A549 (cell line): ENCODE results near the gene MORN1. TPM values are rescaled to one million over a fixed set of nuclear protein-coding genes. Genes with fewer than 3 reads are reported as not detected.

Source experiments
- ATAC-seq, 2 experiments: fragments of 200-7000 bp in 1 of 2; fragments of >200 bp in 1 of 2; cut with Nextera tagmentation in 1 of 2; cut with Tn5 transposase in 1 of 2; 3 replicates each; pipeline versions ENCODE4 v1.8.0 to v1.9.1; 2018 to 2020; ENCODE audit warnings: mild to moderate bottlenecking in 1 of 2, moderate library complexity in 1 of 2
- CTCF ChIA-PET: fragments of 300-600 bp; sonication (Branson Sonifier 250); formaldehyde crosslinking; extraction: SDS; loops from one replicate; lab custom pipeline; 2021; ENCODE audit warnings: antibody characterized with exemption, inconsistent platforms; lab: Yijun Ruan, JAX
- POLR2A ChIA-PET: fragments of 350-600 bp; formaldehyde crosslinking; extraction: SDS; loops from one replicate; lab custom pipeline; 2021; ENCODE audit warnings: antibody characterized with exemption, inconsistent platforms; lab: Yijun Ruan, JAX
- DNase-seq, 2 experiments: peaks; one replicate each; pipeline versions ENCODE4 v3.0.0 to v3.0.0-alpha.2; 2011 to 2016; ENCODE audit warnings: low read depth in 1 of 2, low spot score in 1 of 2
- FAIRE-seq: peaks from 2 replicates; lab custom pipeline; 2011; peaks lifted over from hg19 to GRCh38; lab: Jason Lieb, UNC
- H3K27ac ChIP-seq, 2 experiments: fragments of >200 bp; sonication (Bioruptor Twin); formaldehyde crosslinking; 3 replicates each; pipeline ENCODE4 v1.5.1; 2016 to 2017
- H3K4me1 ChIP-seq: fragments of >200 bp; sonication (Bioruptor Twin); formaldehyde crosslinking; 3 replicates; pipeline ENCODE4 v1.6.1; 2016
- H3K4me2 ChIP-seq: fragments of >200 bp; sonication (Bioruptor Twin); formaldehyde crosslinking; 3 replicates; pipeline ENCODE4 v1.6.1; 2016
- H3K4me3 ChIP-seq: fragments of >200 bp; sonication (Bioruptor Twin); formaldehyde crosslinking; 3 replicates; pipeline ENCODE4 v1.5.1; 2016
- H3K9me3 ChIP-seq: fragments of >200 bp; sonication (Bioruptor Twin); formaldehyde crosslinking; 3 replicates; pipeline ENCODE4 v1.6.1; 2016
- BHLHE40 ChIP-seq: IDR thresholded peaks from 2 replicates; pipeline ENCODE4 v1.6.1; 2012; ENCODE audit warnings: low read depth, low read length, inconsistent platforms
- CEBPB ChIP-seq, 2 experiments: fragments of >200 bp in 1 of 2; sonication (Bioruptor Twin) in 1 of 2; formaldehyde crosslinking in 1 of 2; IDR thresholded peaks; 2 replicates each; pipeline ENCODE4 v1.6.1; 2012 to 2016
- CHD2 ChIP-seq: fragments of 150-350 bp; IDR thresholded peaks from 2 replicates; pipeline ENCODE4 v1.6.1; 2014; ENCODE audit warnings: low read length; ENCODE audit not compliant: partially characterized antibody
- CHD4 ChIP-seq: fragments of 200-600 bp; sonication (generic); IDR thresholded peaks from 2 replicates; pipeline ENCODE4 v1.6.1; 2016; ENCODE audit warnings: antibody characterized with exemption, mild to moderate bottlenecking, borderline replicate concordance
- EHMT2 ChIP-seq: fragments of 200-600 bp; sonication (generic); IDR thresholded peaks from 2 replicates; pipeline ENCODE4 v1.6.1; 2016; ENCODE audit warnings: antibody characterized with exemption, low read depth, mild to moderate bottlenecking, moderate library complexity
- FOSL2 ChIP-seq, 2 experiments: fragments of 450-650 bp in 1 of 2; fragments of >200 bp in 1 of 2; sonication (Bioruptor Twin) in 1 of 2; formaldehyde crosslinking; IDR thresholded peaks; 2 replicates each; pipeline versions ENCODE4 v1.5.0 to v1.6.1; 2016 to 2020; ENCODE audit warnings: mild to moderate bottlenecking in 1 of 2, moderate library complexity in 1 of 2
- FOXS1 ChIP-seq: fragments of 250-450 bp; sonication (Bioruptor Pico); IDR thresholded peaks from 2 replicates; pipeline ENCODE4 v1.5.0; 2020; ENCODE audit warnings: mild to moderate bottlenecking, moderate library complexity
- GATA3 ChIP-seq: IDR thresholded peaks from 2 replicates; pipeline ENCODE4 v1.6.1; 2012; ENCODE audit warnings: borderline replicate concordance
- HDAC2 ChIP-seq: fragments of 200-600 bp; sonication (generic); IDR thresholded peaks from 2 replicates; pipeline ENCODE4 v1.6.1; 2016
- JUN ChIP-seq, 2 experiments: fragments of >200 bp; sonication (Bioruptor Twin); formaldehyde crosslinking; IDR thresholded peaks; 2 replicates in 1 of 2; 3 replicates in 1 of 2; pipeline ENCODE4 v1.6.1; 2016 to 2017
- JUNB ChIP-seq: fragments of >200 bp; sonication (Bioruptor Twin); formaldehyde crosslinking; IDR thresholded peaks from 2 replicates; pipeline ENCODE4 v1.6.1; 2016
- KDM5A ChIP-seq: fragments of 200-600 bp; sonication (generic); IDR thresholded peaks from 2 replicates; pipeline ENCODE4 v1.6.1; 2016; ENCODE audit warnings: antibody characterized with exemption, mild to moderate bottlenecking
- MAFK ChIP-seq: fragments of 450-650 bp; IDR thresholded peaks from 2 replicates; pipeline ENCODE4 v1.6.1; 2014; ENCODE audit not compliant: partially characterized antibody
- MAZ ChIP-seq: fragments of 150-350 bp; IDR thresholded peaks from 2 replicates; pipeline ENCODE4 v1.6.1; 2014; ENCODE audit warnings: antibody characterized with exemption, low read depth, low read length, borderline replicate concordance
- NFE2L2 ChIP-seq: fragments of 150-350 bp; conservative IDR thresholded peaks from 2 replicates; pipeline ENCODE4 v1.6.1; 2014; ENCODE audit warnings: low read length
- NR3C1 ChIP-seq: fragments of >200 bp; sonication (Bioruptor Twin); formaldehyde crosslinking; IDR thresholded peaks from 3 replicates; pipeline ENCODE4 v1.6.1; 2017
- POLR2A ChIP-seq: IDR thresholded peaks from 2 replicates; pipeline ENCODE4 v1.6.1; 2012; ENCODE audit warnings: mild to moderate bottlenecking, low read length
- SMC3 ChIP-seq: fragments of >200 bp; sonication (Bioruptor Twin); formaldehyde crosslinking; IDR thresholded peaks from 3 replicates; pipeline ENCODE4 v1.6.1; 2018; ENCODE audit warnings: inconsistent platforms
- TFCP2L1 ChIP-seq: fragments of 250-450 bp; sonication (Bioruptor Pico); IDR thresholded peaks from 2 replicates; pipeline ENCODE4 v1.5.0; 2021; ENCODE audit warnings: mild to moderate bottlenecking
- ZFP36 ChIP-seq: fragments of 450-650 bp; IDR thresholded peaks from 2 replicates; pipeline ENCODE4 v1.6.1; 2014; ENCODE audit warnings: borderline replicate concordance; ENCODE audit not compliant: partially characterized antibody
- WGBS: methylation state at CpG from one replicate; pipeline ENCODE4 v1.1.6; 2017; ENCODE audit errors: missing lambda C conversion rate; 5-methylcytosine and 5-hydroxymethylcytosine counted together
- polyA plus RNA-seq, 4 experiments: library from polyadenylated mRNA; depleted of rRNA in 3 of 4; stranded (reverse); fragments of >200 nt; fragmentation: RNase III in 1 of 4; extraction: RNeasy Plus Mini Kit Qiagen cat#74134 plus additional on column Dnase treatment in 1 of 4; gene quantifications; 2 replicates in 3 of 4; 3 replicates in 1 of 4; pipeline ENCODE4 v1.2.3, GENCODE V29; 2011 to 2017
- TF ChIP-seq, protein P1 (sequence below): IDR thresholded peaks from 2 replicates; pipeline ENCODE4 v1.6.1; 2012

Gene MORN1
- polyA plus RNA-seq, 2 of the 4 experiments (the other 2 are of a cell fraction), result 6.9 to 8.9 TPM

DNA sequence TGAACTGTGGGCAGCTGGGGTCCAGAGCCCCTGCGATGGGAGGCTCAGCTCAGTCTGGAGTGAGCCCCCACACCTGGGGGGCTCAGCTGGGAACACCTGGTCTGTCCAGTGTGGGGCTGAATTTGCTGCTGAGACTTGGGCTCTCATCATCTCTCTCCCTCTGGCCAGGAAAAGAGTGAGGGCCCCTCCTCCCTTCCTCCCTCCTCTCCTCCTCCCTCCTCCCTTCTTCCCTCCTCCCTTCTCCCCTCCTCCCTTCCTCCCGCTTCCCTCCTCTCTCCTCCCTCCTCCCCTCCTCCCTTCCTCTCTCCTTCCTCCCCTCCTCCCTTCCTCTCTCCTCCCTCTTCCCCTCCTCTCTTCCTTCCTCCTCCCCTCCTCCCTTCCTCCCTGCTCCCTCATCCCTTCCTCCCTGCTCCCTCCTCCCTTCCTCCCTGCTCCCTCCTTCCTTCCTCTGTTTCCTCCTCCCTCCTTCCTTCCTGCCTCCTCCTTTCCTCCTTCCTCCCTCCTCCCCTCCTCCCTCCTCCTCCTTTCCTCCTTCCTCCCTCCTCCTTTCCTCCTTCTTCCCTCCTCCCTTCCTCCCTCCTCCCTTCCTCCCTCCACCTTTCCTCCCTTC lies 44.5 kb upstream of the MORN1 start:
- no peak overlapping the region for H3K27ac ChIP-seq
- TF ChIP-seq MAFK (no peak), CEBPB (IDR thresholded peaks at IDR 0.05) (no peak), NFE2L2 (no peak), TFCP2L1 (CRISPR knock-in tag) (no peak), CHD4 (no peak), KDM5A (no peak), MAZ (no peak)
- TF ChIP-seq, protein P1, sequence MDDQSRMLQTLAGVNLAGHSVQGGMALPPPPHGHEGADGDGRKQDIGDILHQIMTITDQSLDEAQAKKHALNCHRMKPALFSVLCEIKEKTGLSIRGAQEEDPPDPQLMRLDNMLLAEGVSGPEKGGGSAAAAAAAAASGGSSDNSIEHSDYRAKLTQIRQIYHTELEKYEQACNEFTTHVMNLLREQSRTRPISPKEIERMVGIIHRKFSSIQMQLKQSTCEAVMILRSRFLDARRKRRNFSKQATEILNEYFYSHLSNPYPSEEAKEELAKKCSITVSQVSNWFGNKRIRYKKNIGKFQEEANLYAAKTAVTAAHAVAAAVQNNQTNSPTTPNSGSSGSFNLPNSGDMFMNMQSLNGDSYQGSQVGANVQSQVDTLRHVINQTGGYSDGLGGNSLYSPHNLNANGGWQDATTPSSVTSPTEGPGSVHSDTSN, result no peak
- H3K4me1 ChIP-seq, result no peaks in the 10 kb centered on the region
- no peak for DNase-seq
- FAIRE-seq, result no peak
- ChIA-PET POLR2A (no interaction called here), CTCF (no interaction called here)
- no peak; a peak in 1 of 6 replicates for ATAC-seq
- H3K9me3 ChIP-seq, result no peaks in the 10 kb centered on the region
- H3K4me2 ChIP-seq, result no peak overlapping the region
- H3K4me3 ChIP-seq, result no peak overlapping the region
- whole genome bisulfite sequencing, result 20% methylated on average over 1 of the region's 2 CpGs

DNA sequence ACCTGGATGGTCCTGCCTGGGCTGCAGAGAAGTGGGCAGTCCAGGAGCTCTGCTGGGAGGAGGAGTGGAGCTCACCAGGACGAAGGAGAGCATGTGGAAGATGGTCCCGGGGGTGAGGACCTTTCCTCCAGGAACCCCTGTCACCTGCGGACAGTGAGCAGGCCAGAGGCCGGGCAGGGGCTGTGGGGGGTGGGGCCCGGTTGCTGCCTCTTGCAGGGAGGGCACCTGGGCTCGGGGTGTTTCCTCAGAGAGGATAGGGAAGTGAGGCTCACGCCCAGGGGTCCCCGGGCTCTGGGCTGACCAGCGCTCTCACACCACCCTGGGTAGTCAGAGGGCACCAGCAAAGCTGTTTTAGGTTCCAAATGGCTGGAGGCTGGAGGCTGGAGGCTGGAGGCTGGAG lies 43.7 kb upstream of the MORN1 start:
- DNase-seq (no peak), ATAC-seq (0 out of 6 replicates have a peak, but pooled peaks of 1 of the 2 experiments have one; percentile 8), FAIRE-seq (no peak)
- WGBS, result 0% methylated on average over 1 of the region's 9 CpGs
- Histone ChIP-seq H3K4me3 (no peak overlapping the region), H3K4me1 (no peaks in the 10 kb centered on the region), H3K4me2 (no peak overlapping the region), H3K9me3 (no peaks in the 10 kb centered on the region), H3K27ac (no peak overlapping the region)
- POLR2A ChIA-PET, result no interaction called here
- CTCF ChIA-PET, result interaction anchor here (0.6 kb wide), 1 partner anchor 1018 kb away, joined by 3 read pairs; no protein-coding TSS in a partner anchor
- TF ChIP-seq KDM5A (no peak), HDAC2 (no peak), EHMT2 (no peak), MAZ (no peak), ZFP36 (no peak), CEBPB (IDR thresholded peaks at IDR 0.05) (no peak), GATA3 (no peak)

DNA sequence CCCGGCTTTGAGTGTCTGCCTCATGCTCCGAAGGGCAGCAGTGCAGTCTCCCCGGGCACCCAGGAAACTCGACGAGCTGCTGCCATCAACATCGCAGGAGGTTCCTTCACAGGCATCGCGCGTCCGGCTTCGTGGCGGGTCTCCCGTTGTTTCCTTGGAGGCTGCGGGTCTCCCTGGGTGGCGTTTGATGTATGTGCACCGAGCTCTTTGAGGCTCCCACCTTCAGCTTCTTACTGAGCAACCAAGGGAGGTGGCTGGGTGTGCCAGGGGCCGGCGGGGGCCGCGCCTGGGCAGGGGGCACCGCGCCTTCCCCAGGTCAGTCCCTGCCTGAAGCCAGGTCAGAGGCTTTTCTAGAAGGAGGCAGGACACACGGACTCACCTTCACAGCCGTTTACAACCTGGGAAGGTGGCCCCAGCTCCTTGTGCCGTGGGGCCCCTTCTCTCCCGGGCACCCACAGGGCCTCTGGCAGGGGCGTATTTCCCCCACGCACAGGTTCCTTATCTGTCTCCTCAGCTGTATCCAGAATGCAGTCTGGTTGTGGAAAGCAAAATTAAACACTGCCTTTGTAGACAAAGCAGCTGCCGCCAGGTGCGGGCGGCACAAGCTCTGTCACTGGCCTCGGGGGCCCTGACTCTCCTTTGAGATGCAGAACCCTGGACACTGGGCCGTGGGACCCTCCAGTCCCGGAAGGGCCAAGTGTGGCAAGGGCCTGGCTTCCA lies 42.7 kb upstream of the MORN1 start:
- Histone ChIP-seq H3K4me3 (no peak overlapping the region), H3K9me3 (peaks cover 5% of the 10 kb centered on the region; the same call in 1 of the 3 replicates), H3K4me1 (no peaks in the 10 kb centered on the region), H3K4me2 (no peak overlapping the region), H3K27ac (no peak overlapping the region)
- FAIRE-seq (no peak), ATAC-seq (no peak), DNase-seq (no peak)
- ChIA-PET POLR2A (no interaction called here), CTCF (interaction anchor here (0.6 to 0.7 kb wide), 2 partner anchors 10 to 1019 kb away, joined by 3 read pairs; no protein-coding TSS in a partner anchor)
- TF ChIP-seq MAFK, result no peak
- no peak for TF ChIP-seq SMC3
- no peak for TF ChIP-seq JUNB
- TF ChIP-seq NR3C1, result no peak
- no peak for TF ChIP-seq FOXS1 (CRISPR knock-in tag)
- TF ChIP-seq JUN (IDR thresholded peaks at IDR 0.05), result no peak
- no peak for TF ChIP-seq POLR2A
- 40% methylated on average over 5 of the region's 34 CpGs for WGBS

DNA sequence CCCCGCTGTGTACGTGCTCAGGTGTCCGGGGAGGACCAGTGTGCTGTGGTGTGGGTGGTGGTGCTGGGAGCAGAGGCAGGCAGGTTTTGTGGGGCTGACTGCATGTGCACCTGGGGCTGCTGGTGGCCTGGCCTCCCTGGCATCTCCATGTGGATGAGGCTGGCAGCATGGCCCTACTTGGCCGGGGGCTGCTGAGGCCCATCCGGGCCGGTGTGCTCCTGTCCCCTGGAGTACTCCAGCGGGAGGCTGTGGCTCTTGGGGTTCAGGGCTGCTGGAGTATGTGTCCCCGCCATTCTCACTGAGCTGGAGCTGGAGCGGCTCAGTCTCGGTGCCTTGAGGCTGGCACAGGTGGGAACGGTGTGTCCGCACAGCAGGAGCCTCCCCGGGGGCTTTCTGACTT lies 41.8 kb upstream of the MORN1 start:
- CTCF ChIA-PET, result interaction anchor here (0.9 to 1.7 kb wide), 3 partner anchors 11 to 114 kb away, joined by 3 to 5 read pairs (median 4); no protein-coding TSS in a partner anchor
- 49% methylated on average over 7 of the region's 13 CpGs for WGBS
- no peaks in the 10 kb centered on the region for H3K4me1 ChIP-seq
- H3K4me2 ChIP-seq, result no peak overlapping the region
- ATAC-seq, result no peak
- TF ChIP-seq FOSL2 (IDR thresholded peaks at IDR 0.05) (no peak), FOSL2 (CRISPR knock-in tag; IDR thresholded peaks at IDR 0.05) (no peak), SMC3 (no peak), CHD2 (no peak), BHLHE40 (no peak)
- TF ChIP-seq, all 56 proteins: peak for 0
- Histone ChIP-seq H3K27ac (no peak overlapping the region), H3K9me3 (peaks cover 5% of the 10 kb centered on the region; the same call in 1 of the 3 replicates), H3K4me3 (no peak overlapping the region)
- POLR2A ChIA-PET, result no interaction called here
- DNase-seq (no peak), FAIRE-seq (no peak)
